AG09319 (cell line): ENCODE measurements around the gene C12orf60.
A peak's percentile ranks its signal among the peaks of the same experiment; 100 is the strongest.

ENCODE experiments used
- DNase-seq: peaks from one replicate; pipeline ENCODE4 v3.0.0-alpha.2; 2010; ENCODE audit warnings: low read depth; ENCODE audit errors: extremely low read depth
- TF ChIP-seq, protein P1 (sequence below): IDR thresholded peaks from 2 replicates; pipeline ENCODE4 v1.5.1; 2011; ENCODE audit warnings: low read depth, mild to moderate bottlenecking, inconsistent platforms, low read length, moderate library complexity

Gene C12orf60

DNA sequence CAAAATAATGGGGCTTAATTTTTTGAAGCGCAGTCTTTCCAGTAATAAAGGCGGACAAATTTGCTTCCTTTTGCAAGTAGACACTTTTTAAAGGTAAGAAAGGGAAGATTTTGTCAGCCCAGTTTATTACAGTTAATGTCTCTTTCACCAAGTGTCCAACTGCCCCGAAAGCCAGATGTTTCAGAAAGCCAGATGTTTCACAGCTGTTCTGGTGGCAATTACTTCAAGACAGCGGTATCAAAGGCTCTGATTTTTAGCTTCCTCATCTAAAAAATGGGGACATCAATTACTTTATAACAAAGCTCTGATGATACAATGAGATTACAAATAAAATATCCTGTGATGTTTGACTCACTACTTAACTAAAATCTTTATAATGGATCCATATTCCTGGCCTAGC is 1.2 kb upstream of the C12orf60 start:
- DNase-seq: no peak
- TF ChIP-seq, protein P1, sequence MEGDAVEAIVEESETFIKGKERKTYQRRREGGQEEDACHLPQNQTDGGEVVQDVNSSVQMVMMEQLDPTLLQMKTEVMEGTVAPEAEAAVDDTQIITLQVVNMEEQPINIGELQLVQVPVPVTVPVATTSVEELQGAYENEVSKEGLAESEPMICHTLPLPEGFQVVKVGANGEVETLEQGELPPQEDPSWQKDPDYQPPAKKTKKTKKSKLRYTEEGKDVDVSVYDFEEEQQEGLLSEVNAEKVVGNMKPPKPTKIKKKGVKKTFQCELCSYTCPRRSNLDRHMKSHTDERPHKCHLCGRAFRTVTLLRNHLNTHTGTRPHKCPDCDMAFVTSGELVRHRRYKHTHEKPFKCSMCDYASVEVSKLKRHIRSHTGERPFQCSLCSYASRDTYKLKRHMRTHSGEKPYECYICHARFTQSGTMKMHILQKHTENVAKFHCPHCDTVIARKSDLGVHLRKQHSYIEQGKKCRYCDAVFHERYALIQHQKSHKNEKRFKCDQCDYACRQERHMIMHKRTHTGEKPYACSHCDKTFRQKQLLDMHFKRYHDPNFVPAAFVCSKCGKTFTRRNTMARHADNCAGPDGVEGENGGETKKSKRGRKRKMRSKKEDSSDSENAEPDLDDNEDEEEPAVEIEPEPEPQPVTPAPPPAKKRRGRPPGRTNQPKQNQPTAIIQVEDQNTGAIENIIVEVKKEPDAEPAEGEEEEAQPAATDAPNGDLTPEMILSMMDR: no peak

GRCh38 chr12:14802721-14803010 is 804 bp upstream of the C12orf60 start:
- no peak for DNase-seq
- TF ChIP-seq, protein P1: no peak

- TF ChIP-seq, protein P1: no peak
- DNase-seq: no peak
Measured at GRCh38 chr12:14803830-14804160, 325 bp downstream of the C12orf60 start.

GRCh38 chr12:14810167-14810952 is 6.9 kb downstream of the C12orf60 start:
- TF ChIP-seq, protein P1: no peak
- DNase-seq: no peak

- TF ChIP-seq, protein P1: peak; percentile 27
- DNase-seq: no peak
Measured at GRCh38 chr12:14810953-14811483, 7.5 kb downstream of the C12orf60 start.

DNA sequence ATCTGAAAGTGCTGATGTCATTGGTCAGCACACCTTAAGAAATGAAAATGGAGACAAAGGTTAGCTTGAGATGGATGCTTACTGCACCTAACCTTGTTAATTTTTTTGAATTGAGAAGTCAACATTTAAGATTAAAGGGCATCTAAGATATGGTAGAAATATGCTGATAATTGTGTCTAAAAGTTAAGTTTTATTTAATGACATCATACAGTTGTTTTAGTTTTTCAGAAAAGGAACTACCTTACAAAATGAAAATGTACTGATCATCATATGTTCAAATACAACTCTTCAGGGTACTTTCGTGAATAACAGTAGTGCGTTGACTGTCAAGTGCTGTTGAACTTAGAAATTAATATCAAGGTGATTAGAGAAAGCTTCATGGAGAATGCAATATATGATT is 8.0 kb downstream of the C12orf60 start:
- TF ChIP-seq, protein P1: no peak

DNA sequence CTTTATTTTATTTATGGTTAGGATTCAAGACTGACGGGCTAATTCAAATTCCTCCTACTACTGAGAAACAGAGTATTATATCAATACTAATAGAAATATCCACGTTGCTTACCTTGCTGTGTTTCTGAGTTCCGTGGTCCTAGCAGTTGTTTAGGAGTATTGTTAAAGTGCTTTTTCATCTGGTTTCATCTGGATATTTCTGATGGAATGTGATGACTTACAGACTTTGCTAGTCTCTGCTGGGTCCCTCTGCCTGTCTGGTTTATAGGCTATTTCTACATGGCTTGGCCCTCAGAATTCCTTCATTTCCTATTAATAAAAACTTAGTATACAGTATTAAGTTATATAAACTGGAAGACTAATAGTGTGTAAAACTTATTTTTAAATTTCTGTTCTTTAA is 10.5 kb downstream of the C12orf60 start, which contains the start of gene SMCO3:
SMCO3 (minus strand) TSS at position 169 of the 400 bp plus-strand sequence. CDS start 7,502 bp downstream, outside the sequence.
- TF ChIP-seq, protein P1: no peak
- DNase-seq: no peak

More for the DNA sequence above, 8.0 kb downstream of the C12orf60 start:
- no peak for DNase-seq
